ENCODE results near the gene MCF2L. TPM values are rescaled to one million over a fixed set of nuclear protein-coding genes. Genes with fewer than 3 reads are reported as not detected.

The MCF2L gene
- total RNA-seq, 4 donors from 2014 or later = 18.4 to 173 (median 57.6) TPM

DNA sequence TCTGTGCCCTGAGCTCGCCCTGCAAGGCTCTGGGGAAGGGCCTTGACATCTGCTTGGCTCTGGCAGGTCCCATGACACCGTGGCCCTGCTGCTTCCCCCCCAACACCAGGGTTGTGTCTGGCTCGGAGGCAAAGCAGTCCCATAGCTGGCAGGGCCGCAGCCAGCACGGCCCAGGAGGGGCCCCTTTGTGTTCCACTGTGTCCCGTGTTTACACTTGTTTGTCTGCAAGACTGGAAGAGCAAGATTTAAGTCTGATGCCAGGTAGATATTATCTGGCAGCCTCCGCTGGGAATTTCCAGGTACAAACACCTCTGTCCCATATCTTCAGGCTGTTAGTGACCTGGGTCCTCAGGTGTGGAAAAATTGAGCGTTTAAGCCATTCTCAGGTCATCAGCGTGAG lies 44.3 kb downstream of the MCF2L start:
- TF ChIP-seq, protein P1, sequence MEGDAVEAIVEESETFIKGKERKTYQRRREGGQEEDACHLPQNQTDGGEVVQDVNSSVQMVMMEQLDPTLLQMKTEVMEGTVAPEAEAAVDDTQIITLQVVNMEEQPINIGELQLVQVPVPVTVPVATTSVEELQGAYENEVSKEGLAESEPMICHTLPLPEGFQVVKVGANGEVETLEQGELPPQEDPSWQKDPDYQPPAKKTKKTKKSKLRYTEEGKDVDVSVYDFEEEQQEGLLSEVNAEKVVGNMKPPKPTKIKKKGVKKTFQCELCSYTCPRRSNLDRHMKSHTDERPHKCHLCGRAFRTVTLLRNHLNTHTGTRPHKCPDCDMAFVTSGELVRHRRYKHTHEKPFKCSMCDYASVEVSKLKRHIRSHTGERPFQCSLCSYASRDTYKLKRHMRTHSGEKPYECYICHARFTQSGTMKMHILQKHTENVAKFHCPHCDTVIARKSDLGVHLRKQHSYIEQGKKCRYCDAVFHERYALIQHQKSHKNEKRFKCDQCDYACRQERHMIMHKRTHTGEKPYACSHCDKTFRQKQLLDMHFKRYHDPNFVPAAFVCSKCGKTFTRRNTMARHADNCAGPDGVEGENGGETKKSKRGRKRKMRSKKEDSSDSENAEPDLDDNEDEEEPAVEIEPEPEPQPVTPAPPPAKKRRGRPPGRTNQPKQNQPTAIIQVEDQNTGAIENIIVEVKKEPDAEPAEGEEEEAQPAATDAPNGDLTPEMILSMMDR (IDR thresholded peaks at IDR 0.05; ENCODE audit: low read depth) = no peak

DNA sequence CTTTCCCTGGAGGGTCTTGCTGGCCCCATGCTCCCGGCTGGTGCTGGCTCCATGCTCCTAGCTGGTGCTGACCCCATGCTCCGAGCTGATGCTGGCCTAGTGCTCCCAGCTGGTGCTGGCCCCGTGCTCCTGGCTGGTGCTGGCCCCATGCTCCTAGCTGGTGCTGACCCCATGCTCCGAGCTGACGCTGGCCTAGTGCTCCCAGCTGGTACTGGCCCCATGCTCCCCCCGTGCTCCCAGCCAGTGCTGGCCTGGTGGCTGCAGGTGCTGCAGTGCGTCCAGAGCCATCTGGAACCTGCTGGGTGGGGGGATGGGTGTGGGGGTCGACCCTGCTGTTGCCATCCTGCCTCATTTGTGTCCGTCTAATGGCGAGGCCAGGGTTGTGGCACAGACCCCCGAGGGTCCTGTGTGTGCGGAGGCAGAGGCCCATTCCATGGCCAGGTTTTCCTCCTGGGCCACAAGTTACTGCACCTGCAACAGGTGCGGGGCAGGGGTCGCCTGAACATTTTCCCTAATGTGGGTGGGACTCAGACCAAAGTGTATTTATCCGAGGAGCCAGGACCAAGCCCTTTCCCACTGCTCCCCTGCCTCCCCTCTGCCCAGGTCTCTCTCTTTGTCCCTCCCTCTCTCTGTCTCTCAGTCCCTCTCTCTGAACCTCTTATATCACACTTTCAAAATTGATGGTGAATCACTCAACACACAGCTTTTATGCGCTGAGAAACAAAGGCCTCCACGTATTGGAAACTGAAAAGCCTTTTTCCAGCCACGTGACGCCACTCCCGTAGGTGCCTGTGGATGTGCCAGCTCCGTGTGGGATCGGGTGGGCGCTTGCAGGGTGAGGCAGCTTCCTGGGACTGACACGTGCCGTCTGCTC lies 45.1 kb downstream of the MCF2L start:
- TF ChIP-seq, protein P1 (IDR thresholded peaks at IDR 0.05; ENCODE audit: low read depth) = no peak

DNA sequence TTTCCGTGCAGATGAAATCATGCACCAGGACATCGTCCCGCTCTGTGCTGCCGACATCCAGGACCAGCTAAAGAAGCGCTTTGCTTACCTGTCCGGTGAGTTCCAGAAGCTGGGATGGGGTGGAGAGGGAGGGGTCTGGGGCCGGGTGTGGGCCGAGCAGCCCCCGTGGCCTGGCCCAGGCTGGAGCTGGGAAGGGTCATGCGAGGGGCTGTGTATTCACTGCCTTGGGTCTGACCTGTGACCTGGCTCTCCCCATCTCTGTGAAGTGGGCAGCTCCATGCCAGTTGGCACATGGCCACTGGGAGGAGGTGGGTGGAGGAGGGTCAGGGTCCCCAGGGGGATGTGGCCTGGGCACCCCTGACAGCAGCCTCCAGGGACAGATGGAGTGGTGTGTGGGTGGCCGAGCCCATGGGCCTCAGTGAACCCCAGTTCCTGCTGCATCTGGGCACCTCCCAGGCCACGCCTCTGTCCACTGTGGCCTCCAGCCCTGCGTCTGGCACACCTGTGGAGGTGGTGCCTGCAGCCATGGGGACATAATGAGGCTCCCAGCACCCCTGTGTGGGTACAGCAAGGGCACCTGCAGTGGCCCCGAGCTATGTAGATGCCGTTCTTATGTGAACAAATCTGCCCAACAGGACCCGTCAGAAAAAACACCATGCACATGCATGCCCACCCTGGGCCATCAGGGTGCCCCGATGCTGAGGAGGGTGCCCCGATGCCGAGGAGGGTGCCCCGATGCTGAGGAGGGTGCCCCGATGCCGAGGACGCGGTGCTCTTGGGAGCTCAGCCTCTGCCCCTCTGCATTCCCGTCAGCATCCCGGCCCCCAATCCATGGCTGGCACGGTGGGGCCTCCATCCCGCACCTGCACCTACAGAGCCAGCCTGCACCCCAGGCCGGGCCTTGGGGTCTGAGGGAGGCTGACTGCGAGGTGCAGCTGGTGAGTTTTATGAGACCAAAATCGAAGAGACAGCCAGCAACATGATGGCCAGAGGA lies 46.0 kb downstream of the MCF2L start:
- TF ChIP-seq, protein P1 (IDR thresholded peaks at IDR 0.05; ENCODE audit: low read depth) = no peak

DNA sequence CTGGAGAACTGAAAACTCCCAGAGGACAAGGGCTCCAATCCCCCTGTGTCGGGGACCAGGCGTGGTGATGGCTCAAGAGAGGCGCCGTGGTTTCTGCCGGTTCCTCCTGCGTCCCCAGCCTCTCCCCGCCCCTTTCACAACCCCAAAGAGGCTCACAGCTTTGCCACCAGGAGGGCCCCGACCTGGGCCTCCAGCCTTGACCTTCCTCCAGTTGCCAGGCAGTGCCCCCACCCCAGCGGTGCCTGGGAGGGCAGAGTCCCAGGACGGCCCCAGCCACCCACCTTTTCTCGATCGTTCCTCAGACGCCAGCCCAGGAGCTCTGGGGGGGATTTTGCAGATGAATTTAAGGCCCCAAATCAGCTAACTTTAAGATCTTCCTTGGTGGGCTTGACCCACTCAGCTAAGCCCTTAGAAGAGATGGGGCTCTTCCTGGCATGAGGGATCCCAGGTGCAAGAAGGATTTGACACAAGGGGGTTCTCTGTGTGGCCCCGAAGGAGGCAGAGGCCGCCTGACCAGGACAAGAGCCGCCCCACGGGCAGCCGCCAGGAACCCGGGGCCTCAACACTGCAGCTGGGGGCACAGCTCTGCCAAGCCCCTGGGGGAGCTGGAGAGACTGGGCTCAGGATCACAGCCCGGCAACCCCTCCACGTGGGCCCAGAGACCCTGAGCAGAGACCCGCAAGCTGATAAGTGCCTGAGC lies 47.0 kb downstream of the MCF2L start:
- TF ChIP-seq, protein P1 (IDR thresholded peaks at IDR 0.05; ENCODE audit: low read depth) = no peak

DNA sequence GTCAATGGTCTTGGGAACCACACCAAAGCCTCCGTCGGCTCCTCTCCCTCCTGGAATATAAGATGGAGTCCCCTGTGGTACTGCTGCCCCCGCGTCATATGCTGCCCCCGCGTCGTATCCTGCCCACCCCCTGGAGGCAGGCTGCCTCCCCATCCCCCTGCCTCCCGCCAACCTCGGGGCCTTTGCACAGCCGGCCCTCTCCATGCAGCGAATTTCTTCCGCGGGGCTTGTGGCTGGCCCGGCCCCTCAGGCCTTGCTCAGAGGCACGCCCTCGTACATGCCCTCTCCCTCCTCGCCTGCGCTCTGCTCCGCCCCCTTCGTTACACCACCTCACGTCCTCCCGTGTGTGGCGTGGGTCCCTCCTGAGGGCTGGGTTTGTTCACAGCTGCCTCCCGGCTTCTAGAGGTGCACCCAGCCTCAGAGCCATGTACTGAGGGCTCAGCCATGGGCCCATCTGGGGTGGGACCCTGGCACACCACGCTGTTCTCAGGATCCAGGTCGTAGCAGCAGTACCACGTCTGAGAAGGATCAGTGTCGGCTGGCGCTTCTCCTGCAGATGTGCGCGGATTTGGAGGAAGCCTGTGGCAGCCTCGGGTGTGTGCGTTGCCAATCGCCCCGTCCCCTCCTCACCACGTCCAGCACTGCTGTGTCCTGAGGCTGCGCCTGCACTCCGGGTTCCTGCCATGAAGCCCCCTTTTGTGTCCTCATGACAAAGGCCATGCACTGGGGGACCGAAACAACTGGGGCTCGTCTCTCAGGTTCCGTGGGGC lies 47.7 kb downstream of the MCF2L start:
- TF ChIP-seq, protein P1 (IDR thresholded peaks at IDR 0.05; ENCODE audit: low read depth) = no peak

DNA sequence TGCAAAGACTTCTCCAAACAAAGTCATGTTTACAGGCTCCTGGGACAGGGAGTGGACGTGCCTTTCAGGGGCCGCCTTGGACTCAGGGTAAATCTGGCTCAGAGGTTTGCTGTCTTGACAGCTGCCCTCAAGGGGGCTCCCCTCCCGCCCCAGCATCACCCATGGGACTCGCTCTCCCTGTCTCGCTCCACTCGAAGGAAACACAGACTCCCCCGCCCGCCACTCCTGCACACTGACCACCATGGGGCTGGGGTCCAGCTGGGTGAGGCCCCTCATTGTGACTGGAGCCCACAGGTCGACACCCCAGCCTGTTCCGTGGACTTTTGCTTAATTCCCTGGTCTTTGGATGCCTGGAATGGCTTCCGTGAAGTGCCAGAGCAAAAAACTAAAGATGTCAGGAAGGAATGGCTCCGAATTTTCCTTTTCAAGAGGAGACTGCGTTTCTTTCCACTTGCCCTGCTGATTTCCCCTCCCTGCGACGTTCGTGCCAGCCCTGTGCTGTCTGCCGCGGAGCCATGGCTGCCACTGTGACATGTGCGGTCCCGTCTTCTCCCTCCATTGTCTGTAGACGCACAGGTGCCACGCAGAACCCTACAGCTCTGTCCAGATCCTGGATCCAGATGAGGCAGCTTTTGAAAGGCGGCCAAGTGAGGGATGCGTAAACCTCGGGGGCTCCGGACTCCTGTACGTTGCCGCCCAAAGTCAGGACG lies 48.6 kb downstream of the MCF2L start:
- TF ChIP-seq, protein P1 (IDR thresholded peaks at IDR 0.05; ENCODE audit: low read depth) = no peak
